A673 (cell line): ENCODE results near the gene AKAP12.

Source experiments
- CTCF ChIP-seq: fragments of 300-800, 200-600 bp; sonication (generic); conservative IDR thresholded peaks from 2 replicates; pipeline ENCODE4 v1.5.1; 2017; ENCODE audit warnings: low read depth, mild to moderate bottlenecking, antibody characterized with exemption, low read length, moderate library complexity, mixed read lengths
- EZH2 ChIP-seq: fragments of 200-600 bp; sonication (generic); IDR thresholded peaks from 2 replicates; pipeline ENCODE4 v1.6.1; 2017; ENCODE audit warnings: borderline replicate concordance, low read depth, mild to moderate bottlenecking, mixed read lengths, antibody characterized with exemption, low read length; ENCODE audit not compliant: poor library complexity, severe bottlenecking

- TF ChIP-seq CTCF (no peak), EZH2 (no peak)
Measured at GRCh38 chr6:151392427-151392826, 152.7 kb downstream of the AKAP12 start.
